ENCODE results near the gene ABHD14A. TPM values are rescaled to one million over a fixed set of nuclear protein-coding genes. Genes with fewer than 3 reads are reported as not detected.

Gene ABHD14A
- total and polyA plus RNA-seq, 5 donors, result 19.9 to 43.3 (median 23.9) TPM

DNA sequence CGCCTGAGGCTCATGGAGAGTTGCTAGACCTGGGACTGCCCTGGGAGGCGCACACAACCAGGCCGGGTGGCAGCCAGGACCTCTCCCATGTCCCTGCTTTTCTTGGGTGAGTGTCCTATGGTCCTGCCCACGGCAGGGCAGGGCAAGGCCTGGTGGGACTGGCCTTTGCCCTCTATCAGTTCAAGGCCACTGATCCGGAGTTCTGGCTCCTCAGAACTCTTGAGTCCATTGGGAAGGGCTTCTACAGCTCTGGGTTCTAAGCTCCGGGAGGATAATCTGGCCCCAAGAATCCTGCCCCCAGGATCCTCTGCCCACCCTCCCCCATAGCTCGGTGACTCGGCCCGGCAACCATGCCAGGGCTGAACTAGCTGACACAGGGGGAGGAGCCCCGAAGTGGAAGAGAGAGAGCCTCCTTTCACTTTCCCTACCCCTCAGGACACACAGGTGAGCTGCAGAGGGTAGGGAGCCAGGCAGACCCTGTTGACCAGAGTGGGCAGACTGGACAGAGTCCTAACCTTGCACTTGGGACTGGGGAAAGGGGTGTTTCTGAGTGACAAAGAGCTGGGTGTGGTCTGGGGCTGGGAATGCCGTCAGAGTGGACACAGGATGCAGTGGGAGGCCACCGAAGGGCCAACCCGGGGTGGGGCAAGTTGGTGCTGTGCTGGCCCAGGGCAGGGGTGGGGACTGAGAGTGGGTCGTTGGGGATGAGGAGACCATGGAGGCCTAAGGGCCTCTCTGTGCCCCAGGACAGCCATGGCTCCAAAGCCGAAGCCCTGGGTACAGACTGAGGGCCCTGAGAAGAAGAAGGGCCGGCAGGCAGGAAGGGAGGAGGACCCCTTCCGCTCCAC is 32.0 kb upstream of the ABHD14A start:
- DNase-seq (peak; percentile 82 to 85 (median 83)), ATAC-seq (peak; percentile 25 to 60)
- intact Hi-C loops (cut with DNase I), result loop anchor here in 1 of 4 donors (2.0 kb wide), 1 partner anchor 32 kb away; the partner anchor contains the start of genes ABHD14A and ABHD14B
- 40% methylated on average over 17 of the region's 17 CpGs for whole genome bisulfite sequencing
- Histone ChIP-seq H3K4me3 (ENCODE audit: low read length) (peak overlapping the region; percentile 5), H3K27me3 (ENCODE audit: control insufficient read depth, insufficient read depth) (no peaks in the 10 kb centered on the region), H3K4me1 (ENCODE audit: control insufficient read depth, insufficient read depth, low read length) (peaks cover 2% of the 10 kb centered on the region), H3K9me3 (ENCODE audit: control insufficient read depth, low read length) (no peaks in the 10 kb centered on the region), H3K27ac (ENCODE audit: low read length) (peak overlapping the region; percentile 95)

DNA sequence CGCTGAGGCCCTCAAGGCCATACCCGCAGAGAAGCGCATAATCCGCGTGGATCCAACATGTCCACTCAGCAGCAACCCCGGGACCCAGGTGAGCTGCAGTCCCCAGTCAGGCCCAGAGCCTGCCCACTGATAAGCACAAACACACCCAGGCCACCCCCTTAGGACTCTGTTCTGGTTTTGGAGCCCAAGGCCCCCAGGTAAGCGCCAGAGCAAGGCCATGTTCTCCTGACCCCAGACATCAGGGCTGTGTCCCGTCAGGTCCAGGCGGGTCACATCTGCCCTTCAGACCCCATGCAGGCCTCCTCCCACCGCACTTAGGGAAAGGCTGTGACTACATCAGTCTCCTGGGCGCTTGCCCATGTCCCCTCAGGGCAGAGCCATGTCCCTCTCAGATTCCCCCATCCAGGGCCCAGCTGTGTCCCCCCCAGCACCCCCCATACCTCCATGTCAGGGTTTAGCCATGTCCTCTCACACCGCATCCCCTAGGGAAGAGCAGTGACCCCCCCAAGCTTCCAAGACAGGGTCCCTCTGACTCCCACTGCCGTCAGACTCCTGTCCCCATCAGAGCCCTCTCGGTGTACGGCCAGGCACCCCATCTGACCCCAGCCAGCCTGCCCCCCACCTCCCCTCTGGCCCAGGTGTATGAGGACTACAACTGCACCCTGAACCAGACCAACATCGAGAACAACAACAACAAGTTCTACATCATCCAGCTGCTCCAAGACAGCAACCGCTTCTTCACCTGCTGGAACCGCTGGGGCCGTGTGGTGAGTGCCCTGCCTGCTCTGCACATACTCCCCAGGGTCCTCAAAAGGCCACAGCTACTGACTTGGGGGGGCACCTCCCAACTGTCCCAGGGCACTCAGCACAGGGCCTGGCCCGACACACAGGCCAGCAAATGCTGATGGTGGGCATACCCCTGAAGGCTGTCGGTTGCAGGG is 31.1 kb upstream of the ABHD14A start:
- DNase-seq, result no peak
- no peak for ATAC-seq
- intact Hi-C loops (cut with DNase I), result loop anchor here in 1 of 4 donors (2.0 kb wide), 1 partner anchor 31 kb away; the partner anchor contains the start of genes ABHD14A and ABHD14B
- Histone ChIP-seq H3K4me1 (ENCODE audit: control insufficient read depth, insufficient read depth, low read length) (peaks cover 2% of the 10 kb centered on the region), H3K27me3 (ENCODE audit: control insufficient read depth, insufficient read depth) (no peaks in the 10 kb centered on the region), H3K27ac (ENCODE audit: low read length) (peak overlapping the region; percentile 95), H3K4me3 (ENCODE audit: low read length) (no peak overlapping the region), H3K9me3 (ENCODE audit: control insufficient read depth, low read length) (no peaks in the 10 kb centered on the region)
- WGBS, result 94% methylated on average over 21 of the region's 21 CpGs

DNA sequence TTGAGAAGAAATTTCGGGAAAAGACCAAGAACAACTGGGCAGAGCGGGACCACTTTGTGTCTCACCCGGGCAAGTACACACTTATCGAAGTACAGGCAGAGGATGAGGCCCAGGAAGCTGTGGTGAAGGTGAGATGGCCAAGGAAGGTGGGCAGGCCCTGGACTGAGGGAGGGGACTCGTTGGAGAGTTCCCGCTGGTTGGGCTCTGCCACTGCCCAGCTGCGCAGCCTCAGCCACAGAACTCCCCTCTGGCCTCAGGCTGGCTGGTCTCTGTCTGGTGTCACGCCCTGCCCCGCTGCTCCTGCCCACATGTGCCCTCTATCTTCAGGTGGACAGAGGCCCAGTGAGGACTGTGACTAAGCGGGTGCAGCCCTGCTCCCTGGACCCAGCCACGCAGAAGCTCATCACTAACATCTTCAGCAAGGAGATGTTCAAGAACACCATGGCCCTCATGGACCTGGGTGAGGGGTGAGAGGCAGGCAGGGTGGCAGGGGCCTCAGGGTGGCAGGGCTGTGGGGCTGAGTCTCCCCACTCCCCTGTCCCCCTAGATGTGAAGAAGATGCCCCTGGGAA is 30.3 kb upstream of the ABHD14A start:
- DNase-seq (no peak), ATAC-seq (no peak)
- no peak overlapping the region for H3K4me3 ChIP-seq (ENCODE audit: low read length)
- peaks cover 2% of the 10 kb centered on the region for H3K4me1 ChIP-seq (ENCODE audit: control insufficient read depth, insufficient read depth, low read length)
- no peaks in the 10 kb centered on the region for H3K27me3 ChIP-seq (ENCODE audit: control insufficient read depth, insufficient read depth)
- intact Hi-C loops (cut with DNase I), result no loop called here
- no peak overlapping the region for H3K27ac ChIP-seq (ENCODE audit: low read length)
- WGBS, result 89% methylated on average over 11 of the region's 11 CpGs
- no peaks in the 10 kb centered on the region for H3K9me3 ChIP-seq (ENCODE audit: control insufficient read depth, low read length)

DNA sequence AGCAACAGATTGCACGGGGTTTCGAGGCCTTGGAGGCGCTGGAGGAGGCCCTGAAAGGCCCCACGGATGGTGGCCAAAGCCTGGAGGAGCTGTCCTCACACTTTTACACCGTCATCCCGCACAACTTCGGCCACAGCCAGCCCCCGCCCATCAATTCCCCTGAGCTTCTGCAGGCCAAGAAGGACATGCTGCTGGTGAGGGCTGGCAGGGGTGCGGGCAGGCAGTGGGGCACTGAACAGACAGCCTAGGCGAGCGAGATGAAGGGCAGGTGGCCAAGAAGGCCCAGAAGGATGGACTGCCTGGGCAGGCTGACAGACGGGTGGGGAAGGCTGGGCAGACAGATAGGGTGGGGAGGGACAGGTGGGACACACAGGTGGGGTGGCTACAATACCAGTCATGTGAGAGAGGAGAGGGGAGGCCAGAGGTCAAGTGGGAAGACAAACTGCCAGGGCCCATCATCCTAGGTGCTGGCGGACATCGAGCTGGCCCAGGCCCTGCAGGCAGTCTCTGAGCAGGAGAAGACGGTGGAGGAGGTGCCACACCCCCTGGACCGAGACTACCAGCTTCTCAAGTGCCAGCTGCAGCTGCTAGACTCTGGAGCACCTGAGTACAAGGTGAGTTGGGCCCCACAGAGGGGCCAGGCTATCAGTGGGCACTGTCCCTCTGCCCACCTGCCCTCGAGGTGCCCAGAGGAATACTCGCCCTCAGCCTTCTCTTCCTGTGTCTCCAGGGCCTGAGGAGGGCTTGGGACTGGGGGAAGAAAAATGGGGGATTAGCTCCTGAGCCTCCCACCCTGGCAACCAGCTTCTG is 29.6 kb upstream of the ABHD14A start:
- H3K9me3 ChIP-seq (ENCODE audit: control insufficient read depth, low read length), result no peaks in the 10 kb centered on the region
- intact Hi-C loops (cut with DNase I), result no loop called here
- no peaks in the 10 kb centered on the region for H3K27me3 ChIP-seq (ENCODE audit: control insufficient read depth, insufficient read depth)
- ATAC-seq (no peak), DNase-seq (no peak)
- no peak overlapping the region for H3K4me3 ChIP-seq (ENCODE audit: low read length)
- peaks cover 2% of the 10 kb centered on the region for H3K4me1 ChIP-seq (ENCODE audit: control insufficient read depth, insufficient read depth, low read length)
- 85% methylated on average over 18 of the region's 18 CpGs for WGBS
- H3K27ac ChIP-seq (ENCODE audit: low read length), result no peak overlapping the region

DNA sequence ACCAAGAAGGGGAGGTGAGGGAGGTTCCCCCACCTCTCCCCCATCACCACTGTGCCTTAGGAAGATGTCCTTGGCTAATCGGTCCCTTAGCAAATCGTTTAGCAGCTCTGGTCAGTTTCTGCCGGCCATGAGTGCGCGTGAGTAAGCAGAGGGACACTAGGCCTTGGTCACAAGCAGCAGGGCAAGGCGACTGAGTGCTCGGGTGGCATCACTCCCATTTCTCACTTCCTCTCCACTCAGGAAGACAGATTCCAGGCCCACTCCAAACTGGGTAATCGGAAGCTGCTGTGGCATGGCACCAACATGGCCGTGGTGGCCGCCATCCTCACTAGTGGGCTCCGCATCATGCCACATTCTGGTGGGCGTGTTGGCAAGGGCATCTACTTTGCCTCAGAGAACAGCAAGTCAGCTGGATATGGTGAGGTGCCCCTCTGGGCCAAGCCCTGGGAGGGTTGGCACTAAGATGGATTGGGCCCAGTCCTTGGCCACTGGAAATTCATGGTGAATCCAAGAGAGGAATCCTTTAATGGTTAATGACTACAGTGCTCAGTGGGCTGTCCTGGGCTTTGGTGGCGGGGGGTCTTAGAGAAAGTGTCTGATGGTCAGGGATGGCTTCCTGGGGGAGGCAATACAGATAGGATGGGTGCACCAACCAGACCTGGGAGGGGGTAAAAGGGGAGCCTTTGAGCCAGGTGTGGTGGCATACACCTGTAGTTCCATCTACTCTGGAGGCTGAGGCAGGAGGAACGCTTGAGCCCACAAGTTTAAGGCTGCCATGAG is 28.7 kb upstream of the ABHD14A start:
- intact Hi-C loops (cut with DNase I), result no loop called here
- Histone ChIP-seq H3K9me3 (ENCODE audit: control insufficient read depth, low read length) (no peaks in the 10 kb centered on the region), H3K27ac (ENCODE audit: low read length) (no peak overlapping the region), H3K4me3 (ENCODE audit: low read length) (no peak overlapping the region), H3K27me3 (ENCODE audit: control insufficient read depth, insufficient read depth) (no peaks in the 10 kb centered on the region), H3K4me1 (ENCODE audit: control insufficient read depth, insufficient read depth, low read length) (peaks cover 2% of the 10 kb centered on the region)
- ATAC-seq, result no peak
- no peak for DNase-seq
- 94% methylated on average over 14 of the region's 14 CpGs for WGBS

DNA sequence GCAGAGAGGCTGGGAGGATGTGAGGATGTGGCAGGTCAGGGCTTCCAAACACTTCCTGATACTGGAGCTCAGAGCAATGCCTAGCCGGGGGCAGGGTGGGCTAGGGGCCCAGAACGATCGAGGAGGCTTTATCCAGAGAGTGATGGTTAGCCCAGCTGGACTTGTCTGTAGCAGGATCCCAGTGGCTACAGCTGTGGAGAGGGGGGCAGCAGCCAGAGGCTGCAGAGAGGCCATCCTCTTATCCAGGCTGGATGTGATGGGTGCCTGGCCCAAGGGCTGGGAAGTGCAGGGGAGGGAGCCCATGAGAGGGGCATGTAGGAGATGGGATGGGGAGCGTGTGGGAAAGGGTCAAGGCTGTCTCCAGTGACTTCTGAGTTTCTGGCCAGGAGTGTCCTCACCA is 28.1 kb upstream of the ABHD14A start:
- Histone ChIP-seq H3K27ac (ENCODE audit: low read length) (no peak overlapping the region), H3K9me3 (ENCODE audit: control insufficient read depth, low read length) (no peaks in the 10 kb centered on the region), H3K27me3 (ENCODE audit: control insufficient read depth, insufficient read depth) (no peaks in the 10 kb centered on the region), H3K4me3 (ENCODE audit: low read length) (no peak overlapping the region), H3K4me1 (ENCODE audit: control insufficient read depth, insufficient read depth, low read length) (peaks cover 2% of the 10 kb centered on the region)
- intact Hi-C loops (cut with DNase I), result no loop called here
- DNase-seq (no peak), ATAC-seq (no peak)
- 74% methylated on average over 4 of the region's 4 CpGs for whole genome bisulfite sequencing

DNA sequence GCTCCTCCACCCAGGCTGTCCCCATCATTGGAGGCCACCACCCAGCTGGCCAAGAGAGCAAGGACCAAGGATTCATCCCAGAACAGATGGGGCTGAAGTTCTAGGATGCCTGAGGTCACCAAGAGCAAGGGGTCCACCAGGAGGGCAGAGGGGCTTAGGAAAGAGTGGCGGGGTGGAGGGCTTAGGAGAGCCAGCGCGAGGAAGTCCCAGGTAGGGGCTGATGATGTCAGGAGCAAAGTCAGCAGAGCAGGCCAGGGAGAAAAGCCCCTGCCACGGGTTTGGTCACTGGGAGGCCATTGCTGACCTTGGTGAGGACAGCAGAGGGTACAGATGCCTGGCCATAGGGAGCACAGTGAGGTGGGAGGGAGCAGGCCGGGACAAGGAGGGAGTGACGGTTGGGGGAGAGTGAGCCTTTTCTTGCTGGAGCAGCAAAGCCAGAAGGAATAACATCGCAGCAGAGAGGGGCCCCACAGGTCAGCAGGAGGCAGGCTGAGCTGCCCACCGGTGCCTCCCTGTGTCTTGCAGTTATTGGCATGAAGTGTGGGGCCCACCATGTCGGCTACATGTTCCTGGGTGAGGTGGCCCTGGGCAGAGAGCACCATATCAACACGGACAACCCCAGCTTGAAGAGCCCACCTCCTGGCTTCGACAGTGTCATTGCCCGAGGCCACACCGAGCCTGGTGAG is 27.5 kb upstream of the ABHD14A start:
- 80% methylated on average over 13 of the region's 13 CpGs for WGBS
- intact Hi-C loops (cut with DNase I), result no loop called here
- ATAC-seq (no peak), DNase-seq (peak in 1 of 3 donors; percentile 37)
- Histone ChIP-seq H3K4me3 (ENCODE audit: low read length) (no peak overlapping the region), H3K27ac (ENCODE audit: low read length) (no peak overlapping the region), H3K27me3 (ENCODE audit: control insufficient read depth, insufficient read depth) (no peaks in the 10 kb centered on the region), H3K9me3 (ENCODE audit: control insufficient read depth, low read length) (no peaks in the 10 kb centered on the region), H3K4me1 (ENCODE audit: control insufficient read depth, insufficient read depth, low read length) (peaks cover 2% of the 10 kb centered on the region)

DNA sequence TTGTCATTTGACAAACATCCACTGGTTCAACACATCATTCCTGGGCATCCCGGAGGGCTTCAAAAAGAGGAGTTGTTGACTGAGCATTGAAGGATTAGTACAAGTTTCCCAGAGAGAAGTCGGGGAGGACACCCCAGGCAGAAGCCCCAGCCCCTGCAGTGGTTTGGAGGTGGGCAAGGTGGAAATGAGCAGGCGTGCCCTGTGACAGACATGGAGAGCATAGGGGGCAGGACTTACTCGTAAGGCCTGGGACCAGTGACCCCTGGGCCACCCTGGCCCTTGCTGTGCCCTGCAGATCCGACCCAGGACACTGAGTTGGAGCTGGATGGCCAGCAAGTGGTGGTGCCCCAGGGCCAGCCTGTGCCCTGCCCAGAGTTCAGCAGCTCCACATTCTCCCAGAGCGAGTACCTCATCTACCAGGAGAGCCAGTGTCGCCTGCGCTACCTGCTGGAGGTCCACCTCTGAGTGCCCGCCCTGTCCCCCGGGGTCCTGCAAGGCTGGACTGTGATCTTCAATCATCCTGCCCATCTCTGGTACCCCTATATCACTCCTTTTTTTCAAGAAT is 26.8 kb upstream of the ABHD14A start:
- ATAC-seq (no peak), DNase-seq (peak in 1 of 3 donors; percentile 35)
- WGBS, result 93% methylated on average over 10 of the region's 10 CpGs

DNA sequence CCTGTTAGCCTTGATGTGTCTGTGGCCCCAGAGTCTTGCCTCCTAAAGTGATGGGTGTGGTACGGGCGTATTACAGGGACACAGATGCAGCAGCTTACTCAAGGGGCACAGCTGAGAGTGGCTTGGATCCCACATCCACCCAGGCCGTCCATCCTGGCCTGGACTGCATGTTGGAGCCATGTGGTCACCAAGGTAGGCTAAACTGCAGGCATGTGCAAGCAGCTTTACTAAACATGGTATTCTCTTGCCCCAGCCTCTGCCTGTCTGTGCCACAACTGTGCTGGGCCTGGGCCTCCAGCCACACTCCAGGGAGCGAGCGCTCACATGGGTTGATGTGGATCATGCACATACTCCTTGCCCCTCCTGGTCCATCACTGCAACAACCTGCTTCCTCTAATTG is 25.7 kb upstream of the ABHD14A start:
- H3K4me3 ChIP-seq (ENCODE audit: low read length), result no peak overlapping the region
- no peak overlapping the region for H3K27ac ChIP-seq (ENCODE audit: low read length)
- no peaks in the 10 kb centered on the region for H3K4me1 ChIP-seq (ENCODE audit: control insufficient read depth, insufficient read depth, low read length)
- ATAC-seq (no peak), DNase-seq (peak in 1 of 3 donors; percentile 18)
- WGBS, result 94% methylated on average over 5 of the region's 5 CpGs
- H3K27me3 ChIP-seq (ENCODE audit: control insufficient read depth, insufficient read depth), result no peaks in the 10 kb centered on the region
- intact Hi-C loops (cut with DNase I), result no loop called here
- no peaks in the 10 kb centered on the region for H3K9me3 ChIP-seq (ENCODE audit: control insufficient read depth, low read length)

More for the DNA sequence above, 26.8 kb upstream of the ABHD14A start:
- H3K27ac ChIP-seq (ENCODE audit: low read length), result no peak overlapping the region
- no peak overlapping the region for H3K4me3 ChIP-seq (ENCODE audit: low read length)
- H3K27me3 ChIP-seq (ENCODE audit: control insufficient read depth, insufficient read depth), result no peaks in the 10 kb centered on the region
- intact Hi-C loops (cut with DNase I), result no loop called here
- H3K4me1 ChIP-seq (ENCODE audit: control insufficient read depth, insufficient read depth, low read length), result peaks cover 2% of the 10 kb centered on the region
- no peaks in the 10 kb centered on the region for H3K9me3 ChIP-seq (ENCODE audit: control insufficient read depth, low read length)

Measured in right cardiac atrium (tissue), 5 donors.